K562 (cell line): Measurements from ENCODE around the gene EVPL. TPM values are rescaled to one million over a fixed set of nuclear protein-coding genes. Genes with fewer than 3 reads are reported as not detected.

Experiments used
- ATF7 ChIP-seq: fragments of 450-650 bp; IDR thresholded peaks from 2 replicates; pipeline ENCODE4 v1.7.1; 2014; ENCODE audit warnings: mild to moderate bottlenecking, moderate library complexity
- CBX5 ChIP-seq: IDR thresholded peaks from 2 replicates; pipeline ENCODE4 v1.6.1; 2014; ENCODE audit warnings: low read depth, borderline replicate concordance
- CUX1 ChIP-seq: fragments of 200-800 bp; sonication (Bioruptor generic); IDR thresholded peaks from 2 replicates; pipeline ENCODE4 v1.6.1; 2016; ENCODE audit warnings: missing genetic modification characterization, missing compliant biosample characterization
- GATA2 ChIP-seq: sonication (generic); formaldehyde crosslinking; IDR thresholded peaks from 2 replicates; pipeline ENCODE4 v1.4.0; 2020; ENCODE audit warnings: mild to moderate bottlenecking, missing genetic modification reagents
- SIRT6 ChIP-seq: IDR thresholded peaks from one replicate; pipeline ENCODE4 v1.6.1; 2012; ENCODE audit warnings: low read depth, mild to moderate bottlenecking, control low read depth, inconsistent platforms, low read length, moderate library complexity
- SMAD2 ChIP-seq: fragments of 150-350 bp; IDR thresholded peaks from 2 replicates; pipeline ENCODE4 v1.6.1; 2014; ENCODE audit warnings: low read depth, mild to moderate bottlenecking, low read length
- SMARCB1 ChIP-seq: IDR thresholded peaks from 2 replicates; pipeline ENCODE4 v1.6.1; 2011; ENCODE audit warnings: improper control_type of control experiment, low read depth; ENCODE audit not compliant: insufficient read length
- SRSF3 ChIP-seq: fragments of 200-400 bp; formaldehyde crosslinking; IDR thresholded peaks from 2 replicates; pipeline ENCODE4 v1.6.1; 2016; ENCODE audit warnings: mild to moderate bottlenecking, low read length, moderate library complexity; ENCODE audit not compliant: insufficient read depth
- TCF7L2 ChIP-seq: fragments of 150-350 bp; IDR thresholded peaks from 2 replicates; pipeline ENCODE4 v1.6.1; 2016; ENCODE audit warnings: low read depth, mild to moderate bottlenecking, low read length, moderate library complexity
- TRIM25 ChIP-seq: fragments of 450-650 bp; IDR thresholded peaks from 2 replicates; pipeline ENCODE4 v1.7.0; 2016; ENCODE audit warnings: borderline replicate concordance
- ZNF184 ChIP-seq: sonication (generic); formaldehyde crosslinking; IDR thresholded peaks from 2 replicates; pipeline ENCODE4 v1.5.0; 2020; ENCODE audit warnings: missing genetic modification reagents
- ZNF324 ChIP-seq: fragments of 250-450 bp; sonication (Bioruptor Pico); IDR thresholded peaks from 2 replicates; pipeline ENCODE4 v1.4.0; 2020; ENCODE audit warnings: mild to moderate bottlenecking
- ZNF395 ChIP-seq: fragments of 200-800 bp; sonication (Bioruptor generic); IDR thresholded peaks from 2 replicates; pipeline ENCODE4 v1.6.1; 2017; ENCODE audit warnings: missing genetic modification characterization, missing compliant biosample characterization
- ZNF592 ChIP-seq: fragments of 450-650 bp; IDR thresholded peaks from 2 replicates; pipeline ENCODE4 v1.6.1; 2017; ENCODE audit warnings: antibody characterized with exemption, mild to moderate bottlenecking
- polyA plus RNA-seq, 8 experiments: library from polyadenylated mRNA; depleted of rRNA in 4 of 8; stranded (reverse) in 5 of 8; unstranded in 3 of 8; fragments of >200 nt; fragmentation: Nextera tagmentation in 2 of 8; fragmentation: Illumina TruSeq in 1 of 8; extraction: Ambion mirVana in 2 of 8; extraction: Trizol in 1 of 8; gene quantifications; 2 replicates each; pipeline versions ENCODE4 v1.2.1 to v1.2.3, GENCODE V29; 2011 to 2014; ENCODE audit warnings: inconsistent platforms in 1 of 8, missing spikeins in 1 of 8
- total RNA-seq, 7 experiments: library from RNA; depleted of rRNA in 6 of 7; stranded (reverse); fragments of >200 nt in 6 of 7; fragmentation: Illumina TruSeq in 2 of 7; extraction: Trizol in 2 of 7; gene quantifications; 2 replicates each; pipeline versions ENCODE4 v1.2.1 to v1.2.3, GENCODE V29; 2011 to 2021; ENCODE audit warnings: low replicate concordance in 1 of 7

EVPL gene
- total and polyA plus RNA-seq, 9 of the 15 experiments (the other 6 are each of a cell fraction or from before 2014, with no cell fraction given) = 0.08 to 0.18 (median 0.16) TPM; not detected in 5

GRCh38 chr17:75979705-75980187 lies 47.4 kb downstream of the EVPL start (continued):
- TF ChIP-seq ZNF592 (no peak), SIRT6 (no peak), ATF7 (peak; percentile 35; the same call in 1 of the 2 replicates), SMARCB1 (no peak), CBX5 (no peak), TRIM25 (0 out of 2 replicates have a peak, but pooled peaks have one; percentile 15), CUX1 (CRISPR knock-in tag) (no peak), ZNF395 (CRISPR knock-in tag) (no peak), GATA2 (CRISPR knock-in tag) (no peak), TCF7L2 (no peak), ZNF184 (CRISPR knock-in tag) (no peak), ZNF324 (CRISPR knock-in tag) (no peak), SMAD2 (no peak), SRSF3 (no peak)
